ENCODE results near the gene RAB7A. TPM values are rescaled to one million over a fixed set of nuclear protein-coding genes. Genes with fewer than 3 reads are reported as not detected.
"Not testable (repeated sequence)": the region's sequence is repeated elsewhere in the genome, so short reads cannot be mapped to it uniquely, and the experiment has no call there.

Gene RAB7A
- total RNA-seq, 1 experiment from 2014 or later, result 491 TPM

DNA sequence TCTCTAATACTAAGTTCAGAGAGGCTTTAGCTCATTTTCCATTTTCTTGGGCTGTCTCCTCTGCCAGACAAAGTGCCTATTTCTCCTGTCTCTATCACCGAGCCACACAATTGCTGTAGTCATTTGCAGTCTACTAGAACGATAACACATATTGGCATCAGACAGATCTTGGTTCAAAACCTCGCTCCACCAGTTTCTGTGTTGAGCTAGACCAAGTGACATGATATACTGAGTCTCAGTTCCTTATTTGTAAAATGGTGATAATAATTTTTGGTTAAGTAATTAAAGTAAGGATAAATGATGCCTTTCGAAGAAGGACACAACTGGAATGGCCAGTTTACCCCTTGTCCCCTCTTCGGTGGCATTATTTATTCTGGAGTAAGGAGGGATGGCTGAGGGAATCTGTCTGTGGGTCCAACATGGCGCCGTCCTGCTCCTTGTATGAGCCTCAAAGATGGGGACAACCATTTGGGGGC lies 398 bp upstream of the RAB7A start:
- H3K4me3 Mint-ChIP-seq (ENCODE audit: low read depth, unreplicated experiment), result peak overlapping the region; percentile 94
- no peaks in the 10 kb centered on the region for H3K9me3 Mint-ChIP-seq (ENCODE audit: low read depth, unreplicated experiment)
- peak overlapping the region; percentile 97 for H3K27ac Mint-ChIP-seq (ENCODE audit: unreplicated experiment)
- H3K36me3 Mint-ChIP-seq (ENCODE audit: insufficient read depth, unreplicated experiment), result peaks cover 43% of the 10 kb centered on the region
- TF ChIP-seq, protein P1, sequence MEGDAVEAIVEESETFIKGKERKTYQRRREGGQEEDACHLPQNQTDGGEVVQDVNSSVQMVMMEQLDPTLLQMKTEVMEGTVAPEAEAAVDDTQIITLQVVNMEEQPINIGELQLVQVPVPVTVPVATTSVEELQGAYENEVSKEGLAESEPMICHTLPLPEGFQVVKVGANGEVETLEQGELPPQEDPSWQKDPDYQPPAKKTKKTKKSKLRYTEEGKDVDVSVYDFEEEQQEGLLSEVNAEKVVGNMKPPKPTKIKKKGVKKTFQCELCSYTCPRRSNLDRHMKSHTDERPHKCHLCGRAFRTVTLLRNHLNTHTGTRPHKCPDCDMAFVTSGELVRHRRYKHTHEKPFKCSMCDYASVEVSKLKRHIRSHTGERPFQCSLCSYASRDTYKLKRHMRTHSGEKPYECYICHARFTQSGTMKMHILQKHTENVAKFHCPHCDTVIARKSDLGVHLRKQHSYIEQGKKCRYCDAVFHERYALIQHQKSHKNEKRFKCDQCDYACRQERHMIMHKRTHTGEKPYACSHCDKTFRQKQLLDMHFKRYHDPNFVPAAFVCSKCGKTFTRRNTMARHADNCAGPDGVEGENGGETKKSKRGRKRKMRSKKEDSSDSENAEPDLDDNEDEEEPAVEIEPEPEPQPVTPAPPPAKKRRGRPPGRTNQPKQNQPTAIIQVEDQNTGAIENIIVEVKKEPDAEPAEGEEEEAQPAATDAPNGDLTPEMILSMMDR (IDR thresholded peaks at IDR 0.05; ENCODE audit: unreplicated experiment), result no peak
- intact Hi-C loops (cut with micrococcal nuclease; ENCODE audit: unreplicated experiment), result loop anchor here (5.0 kb wide), 1 partner anchor 43 kb away; no protein-coding TSS in a partner anchor
- no peak for DNase-seq
- TSS peak; percentile 72 for BruUV-seq (replicated peaks)
- H3K4me1 Mint-ChIP-seq (ENCODE audit: low read depth, unreplicated experiment), result peaks cover 26% of the 10 kb centered on the region
- CTCF ChIA-PET, result interaction anchor here (3.3 kb wide), 1 partner anchor 45 kb away, joined by 22 read pairs; no protein-coding TSS in a partner anchor
- H3K27me3 Mint-ChIP-seq (ENCODE audit: unreplicated experiment), result peaks cover 13% of the 10 kb centered on the region

DNA sequence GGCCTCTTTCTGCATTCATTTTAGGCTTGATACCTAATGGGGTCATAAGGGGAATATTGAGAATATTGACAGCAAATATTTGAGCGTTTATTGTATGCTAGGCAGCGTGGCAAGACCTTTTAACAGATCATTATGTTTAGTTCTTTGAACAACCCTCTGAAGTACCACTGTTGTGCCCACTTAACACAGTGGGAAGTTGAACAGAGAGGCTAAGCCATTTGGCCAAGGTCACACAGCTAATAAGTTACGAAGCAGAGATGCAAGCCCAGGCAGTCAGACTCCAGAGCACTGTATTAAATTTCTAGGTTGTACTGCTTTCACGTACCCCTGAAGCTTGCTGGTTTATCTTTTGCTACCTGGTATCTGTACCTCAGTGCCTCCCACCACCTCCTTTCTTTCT lies 1.1 kb downstream of the RAB7A start:
- Mint-ChIP-seq H3K4me3 (ENCODE audit: low read depth, unreplicated experiment) (peak overlapping the region; percentile 94), H3K4me1 (ENCODE audit: low read depth, unreplicated experiment) (peaks cover 36% of the 10 kb centered on the region), H3K9me3 (ENCODE audit: low read depth, unreplicated experiment) (no peaks in the 10 kb centered on the region), H3K27me3 (ENCODE audit: unreplicated experiment) (no peaks in the 10 kb centered on the region), H3K27ac (ENCODE audit: unreplicated experiment) (peak overlapping the region; percentile 97), H3K36me3 (ENCODE audit: insufficient read depth, unreplicated experiment) (peaks cover 49% of the 10 kb centered on the region)
- DNase-seq, result no peak
- BruUV-seq (replicated peaks), result TSS peak; percentile 37
- intact Hi-C loops (cut with micrococcal nuclease; ENCODE audit: unreplicated experiment), result loop anchor here (5.0 kb wide), 1 partner anchor 45 kb away; no protein-coding TSS in a partner anchor
- TF ChIP-seq, protein P1 (IDR thresholded peaks at IDR 0.05; ENCODE audit: unreplicated experiment), result no peak
- CTCF ChIA-PET, result interaction anchor here (0.5 to 3.3 kb wide), 6 partner anchors 19 to 61 kb away, joined by 4 to 22 read pairs (median 4); no protein-coding TSS in a partner anchor

DNA sequence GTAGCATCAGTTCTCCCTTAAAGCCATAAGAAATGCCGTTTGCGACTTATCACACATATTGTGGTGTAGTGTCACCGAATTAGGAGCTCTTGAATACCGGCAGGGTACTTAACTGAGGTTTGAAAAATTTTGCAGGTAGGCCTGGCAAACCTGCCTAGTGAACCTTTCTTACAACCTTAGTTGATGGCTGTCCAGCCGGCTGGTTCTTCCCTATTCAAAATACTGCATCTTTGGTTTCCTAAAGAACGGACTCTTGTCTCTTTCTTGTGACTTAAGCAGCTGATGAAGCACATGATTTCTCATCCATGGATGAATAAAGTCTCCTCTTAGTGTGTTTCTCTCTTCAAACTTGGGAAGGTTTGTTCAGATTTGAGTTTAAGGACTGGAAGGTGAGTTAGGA lies 1.5 kb downstream of the RAB7A start:
- TF ChIP-seq, protein P1 (IDR thresholded peaks at IDR 0.05; ENCODE audit: unreplicated experiment), result no peak
- BruUV-seq (replicated peaks), result no TSS peak
- CTCF ChIA-PET, result interaction anchor here (0.5 to 3.3 kb wide), 6 partner anchors 19 to 60 kb away, joined by 4 to 22 read pairs (median 4); no protein-coding TSS in a partner anchor
- Mint-ChIP-seq H3K27ac (ENCODE audit: unreplicated experiment) (peak overlapping the region; percentile 97), H3K9me3 (ENCODE audit: low read depth, unreplicated experiment) (no peaks in the 10 kb centered on the region), H3K4me3 (ENCODE audit: low read depth, unreplicated experiment) (peak overlapping the region; percentile 94), H3K27me3 (ENCODE audit: unreplicated experiment) (no peaks in the 10 kb centered on the region), H3K4me1 (ENCODE audit: low read depth, unreplicated experiment) (peaks cover 38% of the 10 kb centered on the region), H3K36me3 (ENCODE audit: insufficient read depth, unreplicated experiment) (peaks cover 53% of the 10 kb centered on the region)
- intact Hi-C loops (cut with micrococcal nuclease; ENCODE audit: unreplicated experiment), result loop anchor here (5.0 kb wide), 1 partner anchor 45 kb away; no protein-coding TSS in a partner anchor
- no peak for DNase-seq

DNA sequence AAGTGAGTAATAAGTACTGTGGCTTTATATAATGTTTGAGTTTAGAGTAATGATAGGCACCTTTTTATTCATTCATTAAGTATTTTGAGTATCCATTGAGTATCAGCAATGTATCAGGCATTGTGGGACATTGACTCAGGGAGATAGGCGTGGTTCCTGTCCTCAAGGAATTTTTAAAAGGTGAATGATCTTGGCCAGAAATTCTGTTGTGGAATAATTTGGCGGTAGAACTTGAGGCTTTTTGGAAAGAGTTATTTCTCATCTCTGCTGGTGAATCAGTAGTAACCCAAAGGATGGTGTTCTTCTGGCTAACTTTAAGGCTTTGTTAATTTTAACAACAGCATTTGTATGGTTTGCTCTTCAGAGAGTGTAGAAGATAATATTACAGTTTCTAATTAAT lies 2.0 kb downstream of the RAB7A start:
- Mint-ChIP-seq H3K4me3 (ENCODE audit: low read depth, unreplicated experiment) (peak overlapping the region; percentile 94), H3K27ac (ENCODE audit: unreplicated experiment) (peak overlapping the region; percentile 97), H3K27me3 (ENCODE audit: unreplicated experiment) (no peaks in the 10 kb centered on the region), H3K9me3 (ENCODE audit: low read depth, unreplicated experiment) (no peaks in the 10 kb centered on the region), H3K4me1 (ENCODE audit: low read depth, unreplicated experiment) (peaks cover 43% of the 10 kb centered on the region), H3K36me3 (ENCODE audit: insufficient read depth, unreplicated experiment) (peaks cover 57% of the 10 kb centered on the region)
- TF ChIP-seq, protein P1 (IDR thresholded peaks at IDR 0.05; ENCODE audit: unreplicated experiment), result no peak
- BruUV-seq (replicated peaks), result no TSS peak
- CTCF ChIA-PET, result interaction anchor here (1.5 to 3.3 kb wide), 3 partner anchors 18 to 47 kb away, joined by 4 to 22 read pairs (median 4); no protein-coding TSS in a partner anchor
- no peak for DNase-seq
- intact Hi-C loops (cut with micrococcal nuclease; ENCODE audit: unreplicated experiment), result loop anchor here (5.0 kb wide), 1 partner anchor 46 kb away; no protein-coding TSS in a partner anchor

DNA sequence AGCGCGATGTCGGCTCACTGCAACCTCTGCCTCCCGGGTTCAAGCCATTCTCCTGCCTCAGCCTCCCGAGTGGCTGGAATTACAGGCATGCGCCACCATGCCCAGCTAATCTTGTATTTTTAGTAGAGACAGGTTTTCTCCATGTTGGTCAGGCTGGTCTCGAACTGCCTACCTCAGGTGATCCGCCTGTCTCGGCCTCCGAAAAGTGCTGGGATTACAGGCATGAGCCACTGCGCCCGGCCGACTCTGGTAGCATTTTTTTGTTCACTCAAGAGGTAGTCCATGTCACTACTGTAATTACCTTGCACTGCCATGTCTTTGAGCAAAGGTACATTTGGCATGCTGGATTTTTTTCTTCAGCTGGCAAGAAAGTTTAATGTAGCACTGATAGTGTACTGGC lies 2.5 kb downstream of the RAB7A start:
- intact Hi-C loops (cut with micrococcal nuclease; ENCODE audit: unreplicated experiment), result loop anchor here (5.0 kb wide), 1 partner anchor 46 kb away; no protein-coding TSS in a partner anchor
- Mint-ChIP-seq H3K4me3 (ENCODE audit: low read depth, unreplicated experiment) (peak overlapping the region; percentile 94), H3K4me1 (ENCODE audit: low read depth, unreplicated experiment) (peaks cover 48% of the 10 kb centered on the region), H3K36me3 (ENCODE audit: insufficient read depth, unreplicated experiment) (peaks cover 57% of the 10 kb centered on the region)
- CTCF ChIA-PET; BruUV-seq (replicated peaks); DNase-seq; H3K27me3 Mint-ChIP-seq (ENCODE audit: unreplicated experiment); H3K9me3 Mint-ChIP-seq (ENCODE audit: low read depth, unreplicated experiment); H3K27ac Mint-ChIP-seq (ENCODE audit: unreplicated experiment): not testable (repeated sequence)
